Measurements from ENCODE around the gene TOPBP1.

- TF ChIP-seq, protein P1, sequence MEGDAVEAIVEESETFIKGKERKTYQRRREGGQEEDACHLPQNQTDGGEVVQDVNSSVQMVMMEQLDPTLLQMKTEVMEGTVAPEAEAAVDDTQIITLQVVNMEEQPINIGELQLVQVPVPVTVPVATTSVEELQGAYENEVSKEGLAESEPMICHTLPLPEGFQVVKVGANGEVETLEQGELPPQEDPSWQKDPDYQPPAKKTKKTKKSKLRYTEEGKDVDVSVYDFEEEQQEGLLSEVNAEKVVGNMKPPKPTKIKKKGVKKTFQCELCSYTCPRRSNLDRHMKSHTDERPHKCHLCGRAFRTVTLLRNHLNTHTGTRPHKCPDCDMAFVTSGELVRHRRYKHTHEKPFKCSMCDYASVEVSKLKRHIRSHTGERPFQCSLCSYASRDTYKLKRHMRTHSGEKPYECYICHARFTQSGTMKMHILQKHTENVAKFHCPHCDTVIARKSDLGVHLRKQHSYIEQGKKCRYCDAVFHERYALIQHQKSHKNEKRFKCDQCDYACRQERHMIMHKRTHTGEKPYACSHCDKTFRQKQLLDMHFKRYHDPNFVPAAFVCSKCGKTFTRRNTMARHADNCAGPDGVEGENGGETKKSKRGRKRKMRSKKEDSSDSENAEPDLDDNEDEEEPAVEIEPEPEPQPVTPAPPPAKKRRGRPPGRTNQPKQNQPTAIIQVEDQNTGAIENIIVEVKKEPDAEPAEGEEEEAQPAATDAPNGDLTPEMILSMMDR (IDR thresholded peaks at IDR 0.05) = no peak
- no peak for TF ChIP-seq POLR2AphosphoS5 (IDR thresholded peaks at IDR 0.05)
- TF ChIP-seq EP300 (IDR thresholded peaks at IDR 0.05) = no peak
Measured at GRCh38 chr3:133593243-133593642, 68.5 kb downstream of the TOPBP1 start.

Data from esophagus muscularis mucosa (tissue), 4 donors.